IPS DF 4.7 (cell line): Measurements from ENCODE around the gene UNC80.

Source experiments
- DNase-seq: peaks from one replicate; pipeline ENCODE4 v3.0.0-alpha.2; 2013; ENCODE audit warnings: low spot score; ENCODE audit errors: extremely low read depth

UNC80 gene

DNA sequence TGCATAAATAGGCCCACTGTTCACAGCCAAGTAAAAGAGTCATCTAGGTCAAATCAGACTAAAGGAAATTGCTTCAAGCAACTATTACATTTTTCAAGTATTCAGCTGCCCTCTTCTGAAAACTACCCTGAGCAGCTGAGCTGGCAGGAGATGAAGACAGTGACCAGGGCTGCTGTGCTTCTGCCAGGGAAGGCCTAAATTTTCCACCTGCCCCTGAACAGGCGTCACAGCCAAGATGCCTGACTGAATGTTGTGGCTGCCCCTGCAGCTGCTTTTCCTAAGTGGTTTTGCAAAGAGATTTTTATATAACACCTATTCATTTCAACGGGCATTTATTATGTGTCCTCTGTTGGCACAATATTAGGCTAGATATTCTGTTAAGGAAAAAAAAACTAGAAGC, 134.1 kb downstream of the UNC80 start:
- DNase-seq = no peak

DNA sequence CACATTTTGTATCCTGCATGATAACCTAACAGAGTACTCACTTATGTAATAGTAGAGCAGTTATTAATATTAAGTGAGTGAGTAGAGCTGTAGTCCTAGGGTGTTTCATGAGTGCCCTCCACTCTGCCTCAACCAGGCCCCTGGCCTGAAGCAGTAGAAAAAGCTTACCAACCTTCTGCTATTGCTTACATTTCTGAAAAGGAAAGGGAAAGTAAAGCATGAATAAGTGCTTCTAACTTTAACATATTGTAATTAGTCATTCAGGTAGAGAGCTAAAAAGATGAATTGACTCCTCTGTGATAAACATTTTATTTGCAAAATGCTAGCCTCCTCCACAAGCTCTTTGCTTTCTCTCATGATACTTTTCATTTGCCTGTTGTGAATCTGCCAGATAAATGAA, 136.1 kb downstream of the UNC80 start:
- no peak for DNase-seq

DNA sequence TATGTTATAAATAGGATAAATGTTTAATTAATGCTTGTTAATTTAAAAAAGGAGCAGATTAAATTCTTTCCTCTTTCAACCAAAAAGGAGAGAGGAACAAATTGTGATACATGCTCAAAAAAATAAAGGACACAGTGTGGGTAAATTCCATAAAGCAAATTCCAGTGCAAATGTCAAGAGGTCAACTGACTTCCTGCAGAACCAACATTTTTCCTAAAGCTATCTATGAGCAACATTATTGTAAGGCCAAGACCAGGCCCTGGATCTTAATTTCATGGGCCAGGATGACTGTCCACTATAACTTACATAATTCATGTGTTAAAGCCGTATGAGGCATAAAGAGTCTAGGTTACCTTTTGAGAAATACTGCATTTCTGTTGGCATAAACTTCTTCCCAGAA, 136.9 kb downstream of the UNC80 start:
- DNase-seq = no peak

DNA sequence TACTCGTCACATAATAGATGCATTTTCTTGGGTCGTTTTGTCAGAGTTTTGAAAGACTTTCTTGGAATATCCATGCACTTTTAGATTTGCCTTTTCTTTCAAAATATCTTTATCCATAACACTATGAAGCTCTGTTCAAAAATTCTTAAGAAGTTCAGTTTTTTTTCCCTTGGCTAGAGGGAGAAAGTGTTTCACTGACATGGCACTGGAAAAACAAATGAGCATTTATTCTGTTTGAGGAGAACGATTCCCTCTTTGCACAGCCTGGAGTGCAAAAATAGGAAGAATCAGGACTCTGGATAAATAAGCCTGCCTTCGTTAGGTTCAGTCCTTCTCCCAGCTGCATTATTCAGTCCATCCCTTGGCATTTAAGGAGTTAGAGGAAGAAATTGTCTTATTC, 139.9 kb downstream of the UNC80 start:
- DNase-seq = no peak

DNA sequence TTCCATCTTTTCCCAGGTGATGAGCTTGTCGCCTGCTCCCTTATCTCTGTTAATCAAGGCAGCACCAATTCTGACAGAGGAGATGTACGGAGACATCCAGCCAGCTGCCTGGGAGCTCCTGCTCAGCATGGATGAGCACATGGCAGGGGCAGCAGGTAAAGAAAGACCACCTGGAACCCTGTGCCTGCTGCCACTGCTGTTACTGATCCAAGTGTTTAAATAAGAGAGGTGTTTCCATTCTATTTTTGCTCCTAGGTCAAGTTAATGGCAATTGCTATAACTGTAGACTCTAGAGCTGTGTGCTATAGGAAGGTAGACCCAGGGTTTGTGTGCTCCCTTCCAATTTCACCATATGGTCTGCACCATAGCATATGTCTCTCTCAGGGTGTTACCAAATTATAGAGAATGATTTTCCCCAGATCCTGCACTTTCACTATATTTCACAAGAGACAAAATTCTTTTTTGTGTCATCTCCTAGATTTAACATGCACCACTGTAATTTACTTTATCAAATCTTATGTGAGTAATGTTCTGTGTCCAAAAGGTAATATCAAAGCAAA, 142.2 kb downstream of the UNC80 start:
- no peak for DNase-seq

DNA sequence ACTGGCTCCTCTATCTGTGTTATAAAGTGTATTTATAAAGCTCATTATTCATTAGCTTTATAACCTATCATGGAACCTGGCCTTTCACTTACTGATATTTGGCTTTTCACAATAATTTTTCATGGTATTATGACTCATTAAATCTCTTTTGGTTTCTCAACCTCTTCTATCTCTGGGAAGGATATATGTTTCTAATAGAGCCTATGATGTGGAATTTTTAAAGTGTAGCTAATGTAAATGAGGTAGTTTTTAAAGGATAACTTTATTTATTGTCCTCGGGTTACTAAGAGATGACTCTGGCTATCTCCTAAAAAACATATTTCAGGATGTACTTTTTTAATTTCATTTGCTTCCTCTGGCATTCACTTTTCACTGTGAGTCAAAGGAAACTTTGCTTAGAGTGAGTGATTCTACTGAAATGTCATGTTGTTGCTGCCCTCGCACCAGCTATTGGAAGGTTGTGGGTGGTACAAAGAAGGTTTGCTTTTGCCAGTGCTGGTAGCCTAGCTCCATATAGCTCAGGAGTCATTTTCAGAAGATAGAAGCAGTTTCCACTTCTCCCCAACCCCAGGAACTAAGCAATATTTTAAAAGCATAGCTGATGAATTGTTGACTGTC, 145.6 kb downstream of the UNC80 start:
- DNase-seq = no peak

DNA sequence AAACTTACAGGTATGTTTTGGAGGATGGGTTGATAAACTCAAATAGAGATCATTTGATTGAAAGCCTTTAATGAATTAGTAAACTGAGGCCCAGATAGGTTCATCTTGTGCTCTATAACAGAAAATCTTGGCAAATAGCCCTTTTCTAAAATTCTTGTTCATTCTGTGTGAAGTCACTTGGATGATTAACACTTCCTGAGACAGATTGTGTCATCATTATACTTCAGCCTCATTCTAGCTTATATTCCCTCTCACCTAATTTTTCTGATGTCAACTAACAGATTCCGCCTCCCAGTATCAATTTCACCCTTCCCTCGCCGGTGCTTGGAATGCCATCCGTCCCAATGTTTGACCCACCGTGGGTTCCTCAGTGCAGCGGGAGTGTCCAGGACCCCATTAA, 146.6 kb downstream of the UNC80 start:
- DNase-seq = no peak

DNA sequence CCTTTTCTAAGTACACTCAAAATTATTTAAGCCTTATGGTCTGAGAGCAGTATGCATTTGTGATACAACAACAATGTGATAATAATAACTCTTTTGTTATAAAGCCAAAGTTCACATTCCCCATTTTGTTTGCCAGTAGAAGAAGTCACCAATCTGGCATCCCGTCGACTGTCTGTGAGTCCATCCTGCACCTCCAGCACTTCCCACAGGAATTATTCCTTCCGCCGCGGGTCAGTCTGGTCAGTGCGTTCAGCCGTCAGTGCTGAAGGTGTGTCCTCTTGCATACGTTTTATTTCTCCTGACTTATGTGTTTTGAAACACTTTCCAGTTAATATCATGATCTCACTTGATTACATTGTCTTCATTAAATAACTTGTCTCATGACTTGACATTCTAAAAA, 150.5 kb downstream of the UNC80 start:
- no peak for DNase-seq

DNA sequence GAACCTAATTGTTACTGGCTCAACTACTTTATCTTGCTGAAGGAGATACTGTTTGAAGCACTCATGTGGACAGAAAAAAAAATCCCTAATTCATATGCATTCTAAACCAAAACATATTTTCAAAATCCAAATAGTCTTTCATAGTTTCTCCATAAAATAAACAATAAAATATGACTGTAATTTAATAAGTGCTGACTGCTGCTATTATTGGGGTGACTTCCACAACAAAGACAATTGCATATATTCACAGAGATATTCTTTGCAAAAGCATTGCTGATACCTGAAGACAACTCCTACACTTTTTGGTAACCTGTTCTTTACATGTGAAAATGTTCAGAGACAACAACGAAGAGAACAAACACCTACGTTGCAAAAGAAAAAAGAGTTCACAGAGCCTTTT, 157.7 kb downstream of the UNC80 start:
- DNase-seq = no peak

DNA sequence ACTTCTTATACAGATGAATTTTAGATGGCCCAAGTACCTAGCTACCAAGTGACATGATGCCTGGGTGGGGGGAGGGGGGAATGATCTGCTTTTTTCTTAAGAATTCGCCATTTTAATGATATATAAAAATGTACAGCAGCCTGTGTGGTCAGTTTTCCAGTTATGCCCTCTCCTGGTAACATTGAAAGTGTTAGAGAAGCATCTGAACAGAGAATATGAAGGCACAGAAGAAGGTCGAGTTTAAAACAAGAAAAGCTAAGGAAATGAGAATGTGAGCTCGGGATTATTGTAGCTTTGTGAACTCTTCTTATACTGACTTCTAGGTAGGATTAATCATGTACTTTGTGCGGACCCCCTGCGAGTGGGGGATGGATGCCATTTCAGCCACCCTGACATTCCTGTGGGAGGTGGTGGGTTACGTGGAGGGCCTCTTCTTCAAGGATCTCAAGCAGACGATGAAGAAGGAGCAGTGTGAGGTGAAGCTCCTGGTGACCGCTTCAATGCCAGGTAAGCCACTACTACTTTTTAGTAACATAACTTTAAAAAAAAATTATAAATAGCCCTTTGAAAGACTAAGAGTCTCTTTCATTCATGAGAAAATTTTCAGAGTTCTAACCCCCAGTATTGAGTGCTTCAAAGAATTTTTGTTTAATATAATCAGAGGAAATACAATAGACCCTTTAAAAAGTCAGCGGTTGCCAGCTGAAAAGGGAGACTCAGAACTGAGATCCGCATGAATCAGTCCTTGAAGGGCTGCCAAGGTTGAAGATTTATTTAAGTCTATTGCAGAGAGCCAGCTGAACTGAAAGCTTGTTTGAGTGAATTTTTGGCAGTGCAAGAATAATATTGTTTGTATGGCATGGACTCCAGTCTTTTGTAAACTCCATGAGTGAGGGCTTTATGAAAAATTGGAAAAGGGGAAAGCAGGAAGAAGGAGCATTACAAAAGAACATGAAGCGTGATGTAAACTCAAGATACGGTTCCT, 162.2 kb downstream of the UNC80 start:
- DNase-seq = no peak

DNA sequence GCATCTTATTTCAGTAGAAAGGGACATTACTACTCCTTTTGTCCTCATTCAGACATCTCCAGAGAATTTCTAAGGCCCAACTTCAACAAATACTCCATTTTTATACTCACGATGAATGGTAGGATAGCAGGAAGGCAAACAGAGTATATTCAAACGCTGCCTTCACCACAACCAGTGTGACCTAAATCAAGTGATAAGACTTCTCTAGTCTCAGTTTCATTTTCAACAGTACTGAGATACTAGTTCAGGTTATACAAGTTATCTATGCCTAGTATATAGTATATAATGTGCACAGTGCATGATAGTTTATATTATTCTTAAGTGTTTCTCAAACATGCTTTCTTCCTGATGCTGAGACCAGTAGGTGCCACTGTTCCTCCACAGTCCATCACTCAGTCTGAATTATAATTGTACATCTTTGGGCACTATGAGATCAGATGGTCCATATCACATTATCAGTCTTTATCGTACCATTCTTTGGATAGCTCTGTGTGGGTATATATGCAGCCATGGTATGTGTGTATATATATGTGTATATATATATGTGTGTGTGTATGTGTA, 164.6 kb downstream of the UNC80 start:
- no peak for DNase-seq

DNA sequence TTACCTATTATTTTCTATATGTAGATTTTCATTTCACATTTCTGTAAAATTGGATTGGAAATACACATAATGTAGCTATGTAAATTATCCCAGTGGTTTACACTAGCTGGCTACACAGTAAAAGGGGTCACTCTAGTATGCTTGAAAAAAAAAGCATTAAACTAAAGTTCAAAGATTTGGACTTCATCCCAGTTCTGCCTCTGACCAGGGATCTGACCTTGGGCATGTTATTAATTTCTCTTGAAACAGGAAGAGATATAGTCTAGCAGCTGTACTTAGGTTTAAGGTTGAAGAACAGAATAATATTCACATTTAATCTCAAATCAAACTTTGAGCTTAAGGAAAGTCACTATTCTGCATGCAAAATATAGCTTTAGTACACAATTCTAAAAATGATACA, 166.3 kb downstream of the UNC80 start:
- no peak for DNase-seq

DNA sequence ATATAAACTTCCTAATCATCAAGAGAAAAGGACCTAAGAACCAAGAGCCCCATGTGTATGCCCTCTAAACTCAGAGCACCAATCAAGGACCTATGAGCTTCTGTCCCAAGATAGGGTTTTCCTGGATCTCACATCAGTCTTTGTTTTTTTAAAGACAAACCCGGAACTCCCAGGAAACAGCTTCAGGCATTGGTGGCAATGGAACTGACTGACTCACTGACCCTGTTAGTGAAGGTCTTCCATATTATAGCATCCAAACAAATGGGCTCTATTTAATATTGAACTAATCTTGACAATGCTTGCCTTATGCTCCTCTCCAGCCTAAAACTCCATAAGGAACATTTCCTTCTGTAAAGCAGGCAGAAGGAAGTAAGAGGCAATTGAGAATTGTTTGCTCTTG, 167.3 kb downstream of the UNC80 start:
- no peak for DNase-seq

DNA sequence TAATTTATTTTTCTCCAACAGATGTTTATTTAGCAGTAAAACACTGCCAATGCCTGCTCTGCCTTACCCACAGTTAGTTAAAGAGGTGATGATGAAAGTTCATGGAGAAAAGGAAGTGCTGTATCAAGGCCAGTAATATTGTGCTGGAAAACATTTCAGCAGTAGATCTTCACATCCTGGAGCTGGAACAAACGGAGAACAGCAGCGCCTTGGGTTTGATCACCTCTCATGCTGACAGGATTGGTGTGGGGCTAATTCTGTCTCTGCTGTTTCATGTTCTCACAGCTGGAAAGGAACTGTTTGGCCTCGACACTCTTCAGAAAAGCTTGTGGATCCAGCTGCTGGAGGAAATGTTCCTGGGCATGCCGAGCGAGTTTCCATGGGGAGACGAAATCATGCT, 169.3 kb downstream of the UNC80 start:
- no peak for DNase-seq

DNA sequence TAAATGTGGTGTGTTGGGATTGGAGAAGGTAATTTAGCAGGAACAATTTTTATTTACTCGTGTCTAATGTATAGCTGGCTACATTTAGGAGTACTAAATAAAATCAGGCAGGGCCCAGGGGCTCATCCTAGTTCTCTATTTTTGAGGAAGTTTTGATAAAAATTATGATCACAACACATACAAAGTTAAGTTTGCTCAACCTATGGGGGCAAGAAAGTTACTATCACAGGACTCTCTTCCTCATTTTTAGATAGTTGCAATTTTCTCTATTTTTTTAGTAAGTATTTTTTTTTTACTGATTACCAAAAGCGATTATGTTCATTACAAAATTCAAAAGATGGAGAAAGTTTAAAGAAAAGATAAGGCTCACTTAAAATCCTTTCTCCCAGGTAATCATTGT, 170.8 kb downstream of the UNC80 start:
- DNase-seq = no peak

DNA sequence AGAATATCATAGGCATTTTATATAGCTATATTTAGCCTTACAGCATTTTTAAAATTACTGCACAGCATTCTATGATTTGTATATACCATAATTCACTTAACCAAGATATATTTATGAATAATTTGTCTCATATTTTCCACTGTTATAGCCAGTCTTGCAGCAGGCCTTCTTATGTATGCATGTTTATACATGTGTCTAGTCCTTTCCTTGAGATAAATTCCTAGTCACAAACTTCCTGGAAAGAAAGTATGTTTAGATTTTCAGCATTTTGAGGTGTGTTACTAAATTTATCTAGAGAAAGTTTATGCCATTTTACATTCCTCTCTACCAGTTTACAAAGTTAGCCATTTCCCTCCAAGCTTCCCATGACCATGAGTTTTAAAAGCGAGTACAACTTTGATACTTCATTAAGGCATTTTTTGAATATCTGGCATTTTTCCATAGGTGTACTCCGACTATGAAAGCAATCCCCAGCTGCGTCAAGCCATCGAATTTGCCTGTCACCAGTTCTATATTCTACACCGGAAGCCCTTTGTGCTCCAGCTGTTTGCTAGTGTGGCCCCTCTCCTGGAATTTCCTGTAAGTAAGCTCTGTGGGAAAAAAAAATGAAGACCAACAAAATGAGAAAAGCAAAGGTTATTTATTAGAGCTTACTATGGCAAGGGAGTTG, 171.4 kb downstream of the UNC80 start:
- no peak for DNase-seq

DNA sequence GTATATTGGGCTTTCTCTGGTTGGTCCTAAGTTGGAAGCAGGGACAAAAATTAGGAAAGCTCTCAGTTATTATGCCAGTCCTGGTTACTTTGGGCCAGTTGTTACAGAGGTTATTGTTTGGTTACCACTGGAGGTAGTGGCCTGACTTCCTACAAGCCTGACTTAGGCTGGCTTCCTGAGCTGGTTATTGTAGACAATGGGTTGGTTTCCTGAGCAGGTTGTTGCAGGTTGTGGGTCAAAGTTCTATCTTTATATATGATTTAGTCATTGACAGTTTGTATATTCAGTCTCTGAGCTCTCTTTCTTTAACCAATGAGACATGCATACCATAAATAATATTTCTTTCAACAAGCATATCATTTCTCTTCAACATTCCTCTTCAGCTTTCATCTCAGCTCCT, 172.1 kb downstream of the UNC80 start:
- DNase-seq = no peak

DNA sequence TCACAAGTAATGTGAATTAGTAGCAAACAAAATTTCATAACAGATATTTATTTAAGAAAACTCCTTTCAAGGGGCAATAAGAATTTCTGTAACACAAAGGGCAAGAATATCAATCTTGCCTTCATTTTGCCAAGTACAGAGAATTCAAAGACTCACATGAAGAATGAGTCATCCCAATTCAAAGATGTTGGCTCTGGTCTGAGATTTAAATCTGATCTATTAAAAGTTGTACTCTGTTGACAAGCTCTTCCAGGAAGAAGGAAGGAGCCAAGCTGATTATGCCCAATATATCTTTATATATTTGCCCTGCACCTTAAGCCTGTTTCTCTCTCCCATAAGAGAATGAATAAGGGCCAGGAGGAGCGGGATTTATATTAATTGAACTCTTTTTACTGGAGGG, 174.9 kb downstream of the UNC80 start:
- DNase-seq = no peak

DNA sequence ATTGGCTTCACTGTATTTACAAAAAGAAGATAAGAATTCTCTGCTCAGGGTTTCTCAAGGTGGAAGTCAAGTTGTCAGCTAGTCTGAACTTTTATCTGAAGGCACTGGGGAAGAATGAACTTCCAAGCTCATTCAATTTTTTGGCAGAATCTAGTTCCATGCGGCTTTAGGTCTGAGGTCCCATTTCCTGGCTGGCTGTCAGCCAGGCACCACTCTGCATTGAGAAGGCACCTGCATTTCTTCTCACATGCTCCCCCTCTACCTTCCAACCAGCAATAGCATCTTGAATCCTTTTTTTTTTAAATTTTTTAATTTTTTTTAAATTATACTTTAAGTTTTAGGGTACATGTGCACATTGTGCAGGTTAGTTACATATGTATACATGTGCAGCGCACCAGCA, 184.6 kb downstream of the UNC80 start:
- DNase-seq = no peak

DNA sequence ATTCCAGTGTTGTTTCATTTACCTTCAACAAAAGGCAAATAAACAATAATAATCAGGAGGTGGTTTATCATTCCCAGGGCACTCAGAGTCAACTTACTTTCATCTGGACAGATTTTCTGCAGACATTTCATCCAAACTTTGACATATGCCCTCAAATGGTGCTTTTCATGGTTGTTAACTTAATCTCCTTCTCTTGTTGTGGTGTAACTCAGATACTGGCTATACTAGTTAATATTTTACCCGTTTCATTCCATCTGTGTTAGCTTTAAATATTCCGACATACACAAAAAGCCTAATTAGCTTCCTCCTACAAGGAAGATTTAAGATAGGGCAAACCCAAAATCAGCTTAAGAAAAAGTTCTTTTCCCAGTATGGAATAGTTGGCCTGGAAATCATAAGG, 186.4 kb downstream of the UNC80 start:
- DNase-seq = no peak

DNA sequence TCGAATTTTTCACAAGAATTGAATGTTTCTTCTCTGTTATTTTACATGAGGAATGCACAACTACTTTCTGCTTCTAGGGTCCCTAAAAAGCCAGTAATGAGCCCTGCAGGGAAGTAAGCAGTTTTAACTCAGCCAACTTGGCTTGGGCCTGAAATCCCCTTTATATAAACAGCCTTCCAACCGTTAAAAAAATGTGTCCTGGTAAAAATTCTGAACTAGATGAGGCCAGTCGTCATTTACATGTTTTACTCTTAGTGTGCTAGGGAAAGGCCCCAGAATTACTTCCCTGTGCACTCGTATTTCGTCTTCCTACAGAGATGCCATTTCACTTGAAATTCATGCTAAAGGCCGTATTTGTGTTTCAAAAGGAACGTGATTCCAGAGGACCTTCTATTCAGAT, 188.4 kb downstream of the UNC80 start:
- no peak for DNase-seq
